Liver (tissue), 3 donors: ENCODE measurements around the gene NUB1.

Experiments
- CTCF ChIP-seq: fragments of 150-350 bp; IDR thresholded peaks from 2 replicates; pipeline ENCODE4 v1.5.1; 2017; ENCODE audit warnings: improper control_type of control experiment, low read depth, low read length; ENCODE audit not compliant: missing input control
- EGR1 ChIP-seq, 2 donors: IDR thresholded peaks; 2 replicates each; pipeline ENCODE4 v1.6.1; 2016 to 2018; ENCODE audit warnings: antibody characterized with exemption in 2 of 2, low read depth in 2 of 2
- RAD21 ChIP-seq, 2 donors: IDR thresholded peaks; 2 replicates each; pipeline ENCODE4 v1.6.1; 2016; ENCODE audit warnings: antibody characterized with exemption in 2 of 2, mild to moderate bottlenecking in 2 of 2
- TF ChIP-seq, protein P1 (sequence below): IDR thresholded peaks from 2 replicates; pipeline ENCODE4 v1.6.1; 2016; ENCODE audit warnings: antibody characterized with exemption
- TF ChIP-seq, protein P2 (sequence below): IDR thresholded peaks from 2 replicates; pipeline ENCODE4 v1.6.1; 2016; ENCODE audit warnings: antibody characterized with exemption
- TF ChIP-seq, protein P3 (sequence below): IDR thresholded peaks from 2 replicates; pipeline ENCODE4 v1.6.1; 2016; ENCODE audit warnings: antibody characterized with exemption, mild to moderate bottlenecking
- donor health status: healthy.
- donor health status: healthy.

DNA sequence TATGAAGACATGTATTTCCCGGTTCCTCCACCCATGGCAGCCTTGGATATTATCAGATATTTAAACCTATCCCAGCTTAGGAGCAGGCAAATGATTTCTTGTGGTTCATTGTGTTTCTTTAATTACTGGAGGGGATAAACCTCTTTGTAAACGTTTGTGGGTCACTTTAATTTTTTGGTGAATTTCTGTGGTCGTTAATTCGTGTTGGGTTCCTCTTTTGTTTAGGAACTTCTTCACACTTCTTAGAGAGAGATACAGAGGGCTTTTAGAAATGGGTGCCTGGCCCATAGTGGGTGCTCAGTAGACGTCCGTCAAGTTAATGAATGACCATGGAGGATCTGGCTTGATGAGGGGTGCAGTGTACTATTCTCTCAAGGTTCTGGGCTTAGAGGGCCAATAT lies 27.2 kb upstream of the NUB1 start:
- TF ChIP-seq, protein P1, sequence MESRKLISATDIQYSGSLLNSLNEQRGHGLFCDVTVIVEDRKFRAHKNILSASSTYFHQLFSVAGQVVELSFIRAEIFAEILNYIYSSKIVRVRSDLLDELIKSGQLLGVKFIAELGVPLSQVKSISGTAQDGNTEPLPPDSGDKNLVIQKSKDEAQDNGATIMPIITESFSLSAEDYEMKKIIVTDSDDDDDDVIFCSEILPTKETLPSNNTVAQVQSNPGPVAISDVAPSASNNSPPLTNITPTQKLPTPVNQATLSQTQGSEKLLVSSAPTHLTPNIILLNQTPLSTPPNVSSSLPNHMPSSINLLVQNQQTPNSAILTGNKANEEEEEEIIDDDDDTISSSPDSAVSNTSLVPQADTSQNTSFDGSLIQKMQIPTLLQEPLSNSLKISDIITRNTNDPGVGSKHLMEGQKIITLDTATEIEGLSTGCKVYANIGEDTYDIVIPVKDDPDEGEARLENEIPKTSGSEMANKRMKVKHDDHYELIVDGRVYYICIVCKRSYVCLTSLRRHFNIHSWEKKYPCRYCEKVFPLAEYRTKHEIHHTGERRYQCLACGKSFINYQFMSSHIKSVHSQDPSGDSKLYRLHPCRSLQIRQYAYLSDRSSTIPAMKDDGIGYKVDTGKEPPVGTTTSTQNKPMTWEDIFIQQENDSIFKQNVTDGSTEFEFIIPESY, result no peak
- TF ChIP-seq CTCF (no peak), RAD21 (IDR thresholded peaks at IDR 0.05) (no peak), EGR1 (IDR thresholded peaks at IDR 0.05; ENCODE audit: low read depth in 2 of 2) (no peak)
- TF ChIP-seq, protein P2, sequence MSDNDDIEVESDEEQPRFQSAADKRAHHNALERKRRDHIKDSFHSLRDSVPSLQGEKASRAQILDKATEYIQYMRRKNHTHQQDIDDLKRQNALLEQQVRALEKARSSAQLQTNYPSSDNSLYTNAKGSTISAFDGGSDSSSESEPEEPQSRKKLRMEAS, result no peak
- TF ChIP-seq, protein P3, sequence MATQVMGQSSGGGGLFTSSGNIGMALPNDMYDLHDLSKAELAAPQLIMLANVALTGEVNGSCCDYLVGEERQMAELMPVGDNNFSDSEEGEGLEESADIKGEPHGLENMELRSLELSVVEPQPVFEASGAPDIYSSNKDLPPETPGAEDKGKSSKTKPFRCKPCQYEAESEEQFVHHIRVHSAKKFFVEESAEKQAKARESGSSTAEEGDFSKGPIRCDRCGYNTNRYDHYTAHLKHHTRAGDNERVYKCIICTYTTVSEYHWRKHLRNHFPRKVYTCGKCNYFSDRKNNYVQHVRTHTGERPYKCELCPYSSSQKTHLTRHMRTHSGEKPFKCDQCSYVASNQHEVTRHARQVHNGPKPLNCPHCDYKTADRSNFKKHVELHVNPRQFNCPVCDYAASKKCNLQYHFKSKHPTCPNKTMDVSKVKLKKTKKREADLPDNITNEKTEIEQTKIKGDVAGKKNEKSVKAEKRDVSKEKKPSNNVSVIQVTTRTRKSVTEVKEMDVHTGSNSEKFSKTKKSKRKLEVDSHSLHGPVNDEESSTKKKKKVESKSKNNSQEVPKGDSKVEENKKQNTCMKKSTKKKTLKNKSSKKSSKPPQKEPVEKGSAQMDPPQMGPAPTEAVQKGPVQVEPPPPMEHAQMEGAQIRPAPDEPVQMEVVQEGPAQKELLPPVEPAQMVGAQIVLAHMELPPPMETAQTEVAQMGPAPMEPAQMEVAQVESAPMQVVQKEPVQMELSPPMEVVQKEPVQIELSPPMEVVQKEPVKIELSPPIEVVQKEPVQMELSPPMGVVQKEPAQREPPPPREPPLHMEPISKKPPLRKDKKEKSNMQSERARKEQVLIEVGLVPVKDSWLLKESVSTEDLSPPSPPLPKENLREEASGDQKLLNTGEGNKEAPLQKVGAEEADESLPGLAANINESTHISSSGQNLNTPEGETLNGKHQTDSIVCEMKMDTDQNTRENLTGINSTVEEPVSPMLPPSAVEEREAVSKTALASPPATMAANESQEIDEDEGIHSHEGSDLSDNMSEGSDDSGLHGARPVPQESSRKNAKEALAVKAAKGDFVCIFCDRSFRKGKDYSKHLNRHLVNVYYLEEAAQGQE, result no peak
